CD14-positive monocyte (primary cell): ENCODE results near the gene CNOT2. TPM values are rescaled to one million over a fixed set of nuclear protein-coding genes. Genes with fewer than 3 reads are reported as not detected.

ENCODE experiments used
- DNase-seq, 3 donors: peaks; one replicate each; pipeline ENCODE4 v3.0.0-alpha.2; 2011 to 2022
- H2AFZ ChIP-seq: 2 replicates; pipeline ENCODE4 v1.6.0; 2012; ENCODE audit warnings: mild to moderate bottlenecking, low read depth, low read length, inconsistent platforms; ENCODE audit not compliant: insufficient read depth, poor library complexity, severe bottlenecking
- H3K27ac ChIP-seq, 2 donors: 1 replicate in 1 of 2; 2 replicates in 1 of 2; pipeline ENCODE4 v1.5.1; 2012 to 2013; ENCODE audit warnings: low read length in 2 of 2, control low read depth in 1 of 2, inconsistent platforms in 1 of 2, low read depth in 1 of 2, mild to moderate bottlenecking in 1 of 2
- H3K27me3 ChIP-seq, 2 donors: one replicate each; pipeline versions ENCODE4 v1.6.0 to v1.6.1; 2011 to 2013; ENCODE audit warnings: low read length in 2 of 2; ENCODE audit not compliant: control insufficient read depth in 2 of 2, insufficient read depth in 2 of 2
- H3K36me3 ChIP-seq, 2 donors: replicated peaks in 1 of 2; 1 replicate in 1 of 2; 2 replicates in 1 of 2; pipeline versions ENCODE4 v1.5.1 to v1.6.1; 2012 to 2013; ENCODE audit warnings: low read length in 2 of 2, control low read depth in 1 of 2, inconsistent platforms in 1 of 2, mild to moderate bottlenecking in 1 of 2; ENCODE audit not compliant: insufficient read depth in 2 of 2, control insufficient read depth in 1 of 2
- H3K4me1 ChIP-seq, 2 donors: 1 replicate in 1 of 2; 2 replicates in 1 of 2; pipeline versions ENCODE4 v1.5.1 to v1.6.1; 2012 to 2013; ENCODE audit warnings: low read length in 2 of 2, control low read depth in 1 of 2, inconsistent platforms in 1 of 2, mild to moderate bottlenecking in 1 of 2, moderate library complexity in 1 of 2; ENCODE audit not compliant: insufficient read depth in 2 of 2, control insufficient read depth in 1 of 2
- H3K4me2 ChIP-seq: replicated peaks from 2 replicates; pipeline ENCODE3; 2012; ENCODE audit warnings: low read length, moderate library complexity, mild to moderate bottlenecking; ENCODE audit not compliant: poor library complexity, severe bottlenecking; ENCODE audit errors: extremely low read depth
- H3K4me3 ChIP-seq, 3 experiments: fragments of 200-600 bp in 1 of 3; sonication (generic) in 1 of 3; replicated peaks in 1 of 3; 1 replicate in 2 of 3; 2 replicates in 1 of 3; pipeline ENCODE4 v1.5.1; 2011 to 2013; ENCODE audit warnings: low read length in 3 of 3, mild to moderate bottlenecking in 3 of 3, control low read depth in 2 of 3, low read depth in 2 of 3, inconsistent platforms in 1 of 3, moderate library complexity in 1 of 3
- H3K79me2 ChIP-seq: 2 replicates; pipeline ENCODE4 v1.6.0; 2012; ENCODE audit warnings: mild to moderate bottlenecking, control low read depth, inconsistent platforms, low read length, moderate library complexity; ENCODE audit not compliant: insufficient read depth
- H3K9ac ChIP-seq: 2 replicates; pipeline ENCODE4 v1.6.0; 2017; ENCODE audit warnings: low read length, mild to moderate bottlenecking; ENCODE audit not compliant: insufficient read depth, poor library complexity, severe bottlenecking
- H3K9me3 ChIP-seq, 2 donors: replicated peaks in 1 of 2; 1 replicate in 1 of 2; 2 replicates in 1 of 2; pipeline versions ENCODE4 v1.5.1 to v1.6.1; 2012 to 2013; ENCODE audit warnings: low read length in 2 of 2, control low read depth in 1 of 2; ENCODE audit not compliant: control insufficient read depth in 1 of 2, insufficient read depth in 1 of 2
- H4K20me1 ChIP-seq: 2 replicates; pipeline ENCODE4 v1.6.0; 2012; ENCODE audit warnings: mild to moderate bottlenecking, low read length, control low read depth, moderate library complexity; ENCODE audit not compliant: insufficient read depth
- H3K27ac Mint-ChIP-seq, 7 donors: one replicate each; pipeline ENCODE4 v1.8.0; 2020; ENCODE audit warnings: mild to moderate bottlenecking in 7 of 7, mixed read lengths in 7 of 7, moderate library complexity in 6 of 7, inconsistent platforms in 2 of 7
- H3K27me3 Mint-ChIP-seq, 3 donors: one replicate each; pipeline ENCODE4 v1.8.0; 2021 to 2022; ENCODE audit warnings: low read depth in 3 of 3, mild to moderate bottlenecking in 3 of 3, mixed read lengths in 3 of 3, moderate library complexity in 3 of 3, inconsistent platforms in 1 of 3
- H3K36me3 Mint-ChIP-seq, 2 donors: one replicate each; pipeline ENCODE4 v1.8.0; 2020; ENCODE audit warnings: mixed read lengths in 2 of 2, inconsistent platforms in 1 of 2, mild to moderate bottlenecking in 1 of 2
- H3K4me1 Mint-ChIP-seq: one replicate; pipeline ENCODE4 v1.8.0; 2020; ENCODE audit warnings: mild to moderate bottlenecking, mixed read lengths
- H3K4me3 Mint-ChIP-seq, 2 donors: one replicate each; pipeline ENCODE4 v1.8.0; 2020; ENCODE audit warnings: mild to moderate bottlenecking in 2 of 2, mixed read lengths in 2 of 2, moderate library complexity in 1 of 2
- H3K9me3 Mint-ChIP-seq, 7 donors: one replicate each; pipeline ENCODE4 v1.8.0; 2020 to 2022; ENCODE audit warnings: mixed read lengths in 7 of 7, mild to moderate bottlenecking in 6 of 7, moderate library complexity in 6 of 7, inconsistent platforms in 2 of 7
- WGBS: methylation state at CpG from one replicate; pipeline ENCODE4 v1.1.5; 2013; ENCODE audit warnings: missing lambda C conversion rate; ENCODE audit not compliant: insufficient coverage; 5-methylcytosine and 5-hydroxymethylcytosine counted together
- intact Hi-C, 2 donors: fragments of 100-400 bp; cut with micrococcal nuclease; formaldehyde crosslinking; loops; one replicate each; pipeline versions ENCODE4 v1.15.0 to v1.15.1; 2023
- polyA minus RNA-seq: library from RNA; depleted of rRNA, polyadenylated mRNA; stranded (reverse); fragments of >200 nt; gene quantifications from 2 replicates; pipeline ENCODE4 v1.2.3, GENCODE V29; 2012
- polyA plus RNA-seq, 3 donors: library from polyadenylated mRNA; depleted of rRNA in 1 of 3; unstranded in 2 of 3; stranded (reverse) in 1 of 3; fragments of 300-500 nt in 2 of 3; fragments of >200 nt in 1 of 3; fragmentation: Illumina TruSeq in 2 of 3; gene quantifications; 1 replicate in 2 of 3; 2 replicates in 1 of 3; pipeline ENCODE4 v1.2.3, GENCODE V29; 2012 to 2021
- total RNA-seq, 12 experiments: library from RNA in 1 of 12; stranded (reverse) in 1 of 12; fragments of 120-200 nt in 1 of 12; gene quantifications; one replicate each; pipeline ENCODE4 v1.2.4 and lab custom pipeline; 2013 to 2026; ENCODE audit warnings: mixed read lengths in 6 of 12, inconsistent platforms in 1 of 12
- TF ChIP-seq, protein P1 (sequence below): fragments of 200-600 bp; IDR thresholded peaks from one replicate; pipeline ENCODE4 v1.8.0; 2022; ENCODE audit warnings: antibody characterized with exemption, mild to moderate bottlenecking

CNOT2 gene, protein sequence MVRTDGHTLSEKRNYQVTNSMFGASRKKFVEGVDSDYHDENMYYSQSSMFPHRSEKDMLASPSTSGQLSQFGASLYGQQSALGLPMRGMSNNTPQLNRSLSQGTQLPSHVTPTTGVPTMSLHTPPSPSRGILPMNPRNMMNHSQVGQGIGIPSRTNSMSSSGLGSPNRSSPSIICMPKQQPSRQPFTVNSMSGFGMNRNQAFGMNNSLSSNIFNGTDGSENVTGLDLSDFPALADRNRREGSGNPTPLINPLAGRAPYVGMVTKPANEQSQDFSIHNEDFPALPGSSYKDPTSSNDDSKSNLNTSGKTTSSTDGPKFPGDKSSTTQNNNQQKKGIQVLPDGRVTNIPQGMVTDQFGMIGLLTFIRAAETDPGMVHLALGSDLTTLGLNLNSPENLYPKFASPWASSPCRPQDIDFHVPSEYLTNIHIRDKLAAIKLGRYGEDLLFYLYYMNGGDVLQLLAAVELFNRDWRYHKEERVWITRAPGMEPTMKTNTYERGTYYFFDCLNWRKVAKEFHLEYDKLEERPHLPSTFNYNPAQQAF
- 134 TPM for total RNA-seq (2013)
- polyA plus RNA-seq (10 to 100 TPM; 49.8 to 77.2 (median 72.7) TPM), polyA minus RNA-seq (126 and 170 TPM in 2 replicates), total RNA-seq (lab: John Stamatoyannopoulos, UW) (102 to 252 (median 174) reads per million in 11 experiments)

DNA sequence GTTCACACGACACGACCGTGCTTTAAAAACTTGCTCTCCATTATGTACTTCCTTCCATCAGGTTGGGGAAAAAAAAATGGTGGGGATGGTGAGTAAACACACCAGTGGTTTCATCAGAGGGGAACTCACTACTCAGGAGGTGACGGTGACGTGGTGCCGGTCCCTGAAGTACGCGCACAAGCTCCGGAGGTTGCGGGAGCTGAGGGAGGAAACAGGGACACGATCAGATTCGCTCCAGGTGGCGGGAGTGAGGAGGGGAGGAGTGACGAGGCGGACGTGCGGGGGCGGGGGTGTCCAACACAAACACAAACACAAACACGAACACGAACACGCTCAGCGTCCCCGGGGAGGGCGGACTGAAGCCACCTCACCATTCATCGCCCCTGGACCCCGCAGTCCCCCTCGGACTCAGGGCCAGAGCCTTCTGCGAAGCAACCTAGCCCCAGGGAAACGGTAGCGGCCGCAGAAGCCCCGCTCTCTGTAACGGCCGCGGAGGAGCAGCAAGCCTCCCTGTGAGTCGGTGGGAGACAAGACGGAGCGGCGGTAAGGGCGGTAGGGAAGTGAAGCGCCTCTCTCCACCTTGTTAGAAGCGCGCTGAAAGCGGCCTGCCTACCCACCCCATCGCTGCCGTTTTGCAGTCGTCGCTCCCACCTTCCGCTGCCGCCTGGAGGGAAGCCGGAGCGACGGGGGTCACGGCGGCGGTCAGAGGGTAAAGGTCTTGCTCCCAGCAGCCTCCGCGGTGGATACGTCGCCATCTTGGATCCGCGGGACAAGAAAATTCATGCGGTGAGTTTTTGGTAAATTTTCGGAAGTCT, at the start of gene CNOT2:
CNOT2 (plus strand) TSS at position 739 of the 815 bp plus-strand sequence. CDS start 34,794 bp downstream, outside the sequence.
- TF ChIP-seq, protein P1, sequence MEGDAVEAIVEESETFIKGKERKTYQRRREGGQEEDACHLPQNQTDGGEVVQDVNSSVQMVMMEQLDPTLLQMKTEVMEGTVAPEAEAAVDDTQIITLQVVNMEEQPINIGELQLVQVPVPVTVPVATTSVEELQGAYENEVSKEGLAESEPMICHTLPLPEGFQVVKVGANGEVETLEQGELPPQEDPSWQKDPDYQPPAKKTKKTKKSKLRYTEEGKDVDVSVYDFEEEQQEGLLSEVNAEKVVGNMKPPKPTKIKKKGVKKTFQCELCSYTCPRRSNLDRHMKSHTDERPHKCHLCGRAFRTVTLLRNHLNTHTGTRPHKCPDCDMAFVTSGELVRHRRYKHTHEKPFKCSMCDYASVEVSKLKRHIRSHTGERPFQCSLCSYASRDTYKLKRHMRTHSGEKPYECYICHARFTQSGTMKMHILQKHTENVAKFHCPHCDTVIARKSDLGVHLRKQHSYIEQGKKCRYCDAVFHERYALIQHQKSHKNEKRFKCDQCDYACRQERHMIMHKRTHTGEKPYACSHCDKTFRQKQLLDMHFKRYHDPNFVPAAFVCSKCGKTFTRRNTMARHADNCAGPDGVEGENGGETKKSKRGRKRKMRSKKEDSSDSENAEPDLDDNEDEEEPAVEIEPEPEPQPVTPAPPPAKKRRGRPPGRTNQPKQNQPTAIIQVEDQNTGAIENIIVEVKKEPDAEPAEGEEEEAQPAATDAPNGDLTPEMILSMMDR: no peak
- WGBS: 0% methylated on average over 43 of the region's 64 CpGs
- Histone ChIP-seq H3K4me1 (peaks cover 22 to 49% of the 10 kb centered on the region in 2 donors), H3K27me3 (no peaks in the 10 kb centered on the region), H3K4me3 (peak within 1 kb of the TSS; percentile 90 to 97 (median 94)), H2AFZ (peak within 1 kb of the TSS; percentile 82), H3K79me2 (peaks cover 73% of the 10 kb centered on the region), H3K9ac (peak within 1 kb of the TSS; percentile 96), H3K27ac (peak within 1 kb of the TSS; percentile 98 to 99), H4K20me1 (peaks cover 29% of the 10 kb centered on the region), H3K4me2 (peak within 1 kb of the TSS; percentile 78), H3K36me3 (peaks cover 9 to 45% of the 10 kb centered on the region in 2 donors), H3K9me3 (no peaks in the 10 kb centered on the region)
- intact Hi-C loops: loop anchor here in 1 of 2 donors (5.0 to 10.0 kb wide), 2 partner anchors 52 to 114 kb away; no protein-coding TSS in a partner anchor
- Mint-ChIP-seq H3K36me3 (peaks cover 27 to 39% of the 10 kb centered on the region in 2 donors), H3K4me1 (peaks cover 44% of the 10 kb centered on the region), H3K27me3 (no peaks in the 10 kb centered on the region), H3K27ac (peak within 1 kb of the TSS; percentile 99 to 100 (median 100)), H3K4me3 (peak within 1 kb of the TSS; percentile 98), H3K9me3 (peaks cover 0 to 6% (median 0%) of the 10 kb centered on the region in 7 donors)
- peak; percentile 91 to 97 (median 91) for DNase-seq

DNA sequence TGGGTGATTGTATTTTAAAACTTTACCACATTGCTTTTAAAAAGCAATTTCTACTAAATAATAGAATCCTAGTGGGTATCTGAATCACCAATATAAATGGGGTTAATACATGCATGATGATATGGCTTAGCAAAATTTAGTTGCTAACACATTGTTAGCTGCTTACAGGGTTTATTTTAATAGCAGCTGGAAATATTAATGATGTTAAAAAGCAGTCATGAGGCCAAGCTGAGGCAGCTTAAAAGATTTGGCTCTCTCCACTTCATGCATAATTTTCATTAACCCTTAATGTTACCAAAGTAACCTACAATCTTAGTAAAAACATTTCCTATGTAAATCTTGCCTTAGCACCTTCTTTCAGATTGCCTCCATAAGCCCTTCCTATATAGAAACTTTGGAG, 49.2 kb upstream of the CNOT2 start:
- no peak overlapping the region for H2AFZ ChIP-seq
- Mint-ChIP-seq H3K36me3 (no peaks in the 10 kb centered on the region), H3K4me1 (peaks cover 16% of the 10 kb centered on the region), H3K27me3 (peaks cover 0 to 2% (median 0%) of the 10 kb centered on the region in 3 donors), H3K4me3 (no peak overlapping the region), H3K9me3 (peaks cover 0 to 2% (median 0%) of the 10 kb centered on the region in 7 donors), H3K27ac (no peak overlapping the region)
- no peaks in the 10 kb centered on the region for H3K79me2 ChIP-seq
- H3K9me3 ChIP-seq: no peaks in the 10 kb centered on the region
- no peaks in the 10 kb centered on the region for H3K27me3 ChIP-seq
- no peaks in the 10 kb centered on the region for H4K20me1 ChIP-seq
- H3K36me3 ChIP-seq: no peaks in the 10 kb centered on the region
- H3K27ac ChIP-seq: no peak overlapping the region
- TF ChIP-seq, protein P1: no peak
- intact Hi-C loops: no loop called here
- no peak for DNase-seq
- H3K4me3 ChIP-seq: no peak overlapping the region
- peaks cover 0 to 14% of the 10 kb centered on the region in 2 donors for H3K4me1 ChIP-seq
- H3K9ac ChIP-seq: no peak overlapping the region
- no peak overlapping the region for H3K4me2 ChIP-seq
